ENCODE results near the gene RBM34.

RBM34 gene

DNA sequence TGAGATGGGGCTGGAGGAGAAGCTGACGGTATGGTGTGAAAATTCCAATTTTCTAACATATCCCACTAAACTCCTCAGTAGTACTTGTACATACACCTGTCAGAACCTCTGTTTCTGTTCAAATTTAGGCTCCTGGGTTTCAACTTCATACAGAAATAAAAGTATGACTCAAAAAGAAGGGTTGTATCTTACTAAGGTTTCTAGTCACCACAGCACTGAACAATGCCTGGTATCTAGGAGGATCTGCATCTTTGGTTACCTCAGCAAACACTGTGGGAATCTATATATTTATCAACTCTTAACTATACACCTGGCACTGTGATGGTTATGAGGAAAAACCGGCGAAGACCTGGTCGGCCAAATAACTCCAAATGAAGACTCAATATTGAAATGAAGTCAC, 13.8 kb downstream of the RBM34 start:
- TF ChIP-seq L3MBTL2 (conservative IDR thresholded peaks at IDR 0.05) (no peak), BHLHE40 (IDR thresholded peaks at IDR 0.05; ENCODE audit: borderline replicate concordance) (no peak), ZNF384 (IDR thresholded peaks at IDR 0.05) (no peak), LEF1 (IDR thresholded peaks at IDR 0.05; ENCODE audit: borderline replicate concordance) (no peak), SUZ12 (IDR thresholded peaks at IDR 0.05) (no peak), FOXA1 (IDR thresholded peaks at IDR 0.05) (no peak), ARNT (IDR thresholded peaks at IDR 0.05) (no peak), FOXM1 (IDR thresholded peaks at IDR 0.05; ENCODE audit: borderline replicate concordance) (no peak), CTBP1 (IDR thresholded peaks at IDR 0.05; ENCODE audit: borderline replicate concordance) (no peak), NFRKB (IDR thresholded peaks at IDR 0.05) (no peak)
- TF ChIP-seq, protein P1, sequence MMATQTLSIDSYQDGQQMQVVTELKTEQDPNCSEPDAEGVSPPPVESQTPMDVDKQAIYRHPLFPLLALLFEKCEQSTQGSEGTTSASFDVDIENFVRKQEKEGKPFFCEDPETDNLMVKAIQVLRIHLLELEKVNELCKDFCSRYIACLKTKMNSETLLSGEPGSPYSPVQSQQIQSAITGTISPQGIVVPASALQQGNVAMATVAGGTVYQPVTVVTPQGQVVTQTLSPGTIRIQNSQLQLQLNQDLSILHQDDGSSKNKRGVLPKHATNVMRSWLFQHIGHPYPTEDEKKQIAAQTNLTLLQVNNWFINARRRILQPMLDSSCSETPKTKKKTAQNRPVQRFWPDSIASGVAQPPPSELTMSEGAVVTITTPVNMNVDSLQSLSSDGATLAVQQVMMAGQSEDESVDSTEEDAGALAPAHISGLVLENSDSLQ (IDR thresholded peaks at IDR 0.05), result no peak
- DNase-seq (ENCODE audit: extremely low spot score), result no peak

DNA sequence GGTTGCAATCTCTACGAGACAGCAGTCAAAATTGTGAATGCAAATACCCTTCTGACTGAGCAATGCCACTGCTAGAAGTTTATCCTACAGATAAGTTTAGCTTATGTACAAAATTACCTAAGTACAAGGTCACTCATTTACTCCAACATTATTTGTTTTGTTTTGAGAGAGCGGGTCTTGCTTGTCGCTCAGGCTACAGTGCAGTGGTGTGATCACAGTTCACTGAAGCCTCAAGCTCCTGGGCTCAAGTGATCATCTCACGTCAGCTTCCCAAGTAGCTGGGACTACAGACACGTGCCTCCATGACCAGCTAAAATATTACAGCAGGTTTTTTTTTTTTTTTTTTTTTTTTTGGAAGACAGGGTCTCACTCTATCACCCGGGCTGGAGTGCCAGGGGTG, 15.4 kb downstream of the RBM34 start:
- ChIA-PET CTCF (interaction anchor here (0.7 to 2.1 kb wide), 2 partner anchors 11 to 52 kb away, joined by 3 to 9 read pairs; no protein-coding TSS in a partner anchor), POLR2A (interaction anchor here (0.7 kb wide), 1 partner anchor 15 kb away, joined by 4 read pairs; the partner anchor contains the start of gene RBM34)
- DNase-seq (ENCODE audit: extremely low spot score), result no peak
- TF ChIP-seq NFRKB (IDR thresholded peaks at IDR 0.05) (no peak), FOXK2 (IDR thresholded peaks at IDR 0.05) (no peak), L3MBTL2 (conservative IDR thresholded peaks at IDR 0.05) (no peak), CTBP1 (IDR thresholded peaks at IDR 0.05; ENCODE audit: borderline replicate concordance) (no peak), HDGF (IDR thresholded peaks at IDR 0.05; ENCODE audit: borderline replicate concordance) (no peak), SP1 (IDR thresholded peaks at IDR 0.05) (no peak), TARDBP (IDR thresholded peaks at IDR 0.05) (no peak), ZNF384 (IDR thresholded peaks at IDR 0.05) (no peak), ELF4 (IDR thresholded peaks at IDR 0.05) (no peak), BHLHE40 (IDR thresholded peaks at IDR 0.05; ENCODE audit: borderline replicate concordance) (no peak), LEF1 (IDR thresholded peaks at IDR 0.05; ENCODE audit: borderline replicate concordance) (no peak), ARNT (IDR thresholded peaks at IDR 0.05) (no peak), FOXA1 (IDR thresholded peaks at IDR 0.05) (no peak), SUZ12 (IDR thresholded peaks at IDR 0.05) (no peak)
- TF ChIP-seq, protein P1 (IDR thresholded peaks at IDR 0.05), result no peak

More for the DNA sequence above, 13.8 kb downstream of the RBM34 start:
- CTCF ChIA-PET, result interaction anchor here (2.1 kb wide), 1 partner anchor 10 kb away, joined by 9 read pairs; no protein-coding TSS in a partner anchor
- POLR2A ChIA-PET, result interaction anchor here (1.0 to 2.5 kb wide), 2 partner anchors 9 to 14 kb away, joined by 3 to 11 read pairs; partner anchors contain the start of gene RBM34

DNA sequence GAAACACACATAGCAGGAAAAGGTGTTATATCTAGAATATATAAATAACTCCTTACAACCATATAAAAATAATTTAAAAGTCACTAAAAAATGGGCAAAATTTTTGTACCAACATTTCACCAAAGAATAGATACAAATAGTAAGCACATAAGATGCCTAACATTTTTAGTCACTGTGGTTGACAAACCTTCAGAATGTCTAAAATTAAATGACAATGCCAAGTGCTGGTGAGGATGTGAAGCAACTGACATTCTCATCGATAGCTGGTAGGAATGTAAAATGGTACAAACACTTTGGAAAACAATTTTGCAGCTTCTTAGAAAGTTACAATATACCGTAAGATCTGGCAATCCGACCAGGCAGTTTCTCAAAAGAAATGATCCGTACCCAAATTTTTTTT, 18.1 kb downstream of the RBM34 start:
- ChIA-PET CTCF (no interaction called here), POLR2A (no interaction called here)
- TF ChIP-seq SP1 (IDR thresholded peaks at IDR 0.05), result no peak
- no peak for TF ChIP-seq SUZ12 (IDR thresholded peaks at IDR 0.05)
- no peak for TF ChIP-seq TARDBP (IDR thresholded peaks at IDR 0.05)
- no peak for TF ChIP-seq L3MBTL2 (conservative IDR thresholded peaks at IDR 0.05)
- TF ChIP-seq ARNT (IDR thresholded peaks at IDR 0.05), result no peak
- no peak for TF ChIP-seq HDGF (IDR thresholded peaks at IDR 0.05; ENCODE audit: borderline replicate concordance)
- no peak for DNase-seq (ENCODE audit: extremely low spot score)

DNA sequence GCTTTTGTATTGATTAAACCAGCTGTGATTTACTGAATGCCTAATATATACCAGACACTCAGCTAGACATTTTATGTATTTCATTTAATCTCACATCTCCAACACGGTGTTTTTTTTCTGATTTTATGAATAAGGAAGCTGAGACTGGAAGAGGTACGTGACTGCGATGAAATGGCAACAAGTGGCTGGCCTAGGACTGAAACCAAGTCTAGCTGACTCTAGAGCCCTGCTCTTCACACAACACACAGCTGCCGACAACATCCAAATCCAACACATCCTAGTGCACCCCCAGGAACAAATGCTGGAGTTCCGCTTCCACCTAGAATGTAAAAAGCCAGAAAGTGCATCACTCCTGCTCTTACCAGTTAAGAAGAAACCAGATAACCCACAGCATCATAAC, 21.7 kb downstream of the RBM34 start:
- POLR2A ChIA-PET, result interaction anchor here (0.7 to 2.5 kb wide), 4 partner anchors 11 to 366 kb away, joined by 3 to 22 read pairs (median 4); partner anchors contain the start of genes RBM34 and TOMM20
- TF ChIP-seq SUZ12 (IDR thresholded peaks at IDR 0.05) (no peak), HDGF (IDR thresholded peaks at IDR 0.05; ENCODE audit: borderline replicate concordance) (no peak), FOXA1 (IDR thresholded peaks at IDR 0.05) (no peak), BHLHE40 (IDR thresholded peaks at IDR 0.05; ENCODE audit: borderline replicate concordance) (no peak), CTBP1 (IDR thresholded peaks at IDR 0.05; ENCODE audit: borderline replicate concordance) (no peak), L3MBTL2 (conservative IDR thresholded peaks at IDR 0.05) (no peak), FOXK2 (IDR thresholded peaks at IDR 0.05) (no peak), FOXM1 (IDR thresholded peaks at IDR 0.05; ENCODE audit: borderline replicate concordance) (no peak), LEF1 (IDR thresholded peaks at IDR 0.05; ENCODE audit: borderline replicate concordance) (no peak), SP1 (IDR thresholded peaks at IDR 0.05) (no peak), ZNF384 (IDR thresholded peaks at IDR 0.05) (no peak), ARNT (IDR thresholded peaks at IDR 0.05) (no peak), TARDBP (IDR thresholded peaks at IDR 0.05) (no peak), ELF4 (IDR thresholded peaks at IDR 0.05) (no peak), NFRKB (IDR thresholded peaks at IDR 0.05) (no peak)
- TF ChIP-seq, protein P1 (IDR thresholded peaks at IDR 0.05), result no peak
- CTCF ChIA-PET, result interaction anchor here (0.6 kb wide), 1 partner anchor 1389 kb away, joined by 3 read pairs; no protein-coding TSS in a partner anchor
- no peak for DNase-seq (ENCODE audit: extremely low spot score)

DNA sequence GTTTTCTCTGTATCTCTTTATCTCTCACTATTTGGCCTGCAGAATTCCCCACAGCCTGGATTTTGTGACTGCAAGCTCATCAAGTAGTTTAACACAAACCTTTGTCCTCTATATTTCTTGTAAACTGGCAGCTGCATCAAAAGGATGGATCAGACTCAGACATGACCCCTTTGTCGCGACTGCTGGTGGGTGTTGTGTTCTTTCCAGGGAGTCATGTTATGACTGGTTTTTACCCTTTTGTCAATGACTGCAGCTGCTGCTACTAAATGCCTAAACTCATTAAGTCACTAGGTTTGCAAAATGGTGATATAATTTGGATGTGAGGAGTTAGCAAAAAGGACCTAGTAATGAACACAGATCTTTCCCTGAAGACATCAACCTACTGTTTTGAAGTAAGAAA, 22.2 kb downstream of the RBM34 start:
- TF ChIP-seq SP1 (IDR thresholded peaks at IDR 0.05) (no peak), L3MBTL2 (conservative IDR thresholded peaks at IDR 0.05) (no peak), NFRKB (IDR thresholded peaks at IDR 0.05) (no peak), BHLHE40 (IDR thresholded peaks at IDR 0.05; ENCODE audit: borderline replicate concordance) (no peak), ZNF384 (IDR thresholded peaks at IDR 0.05) (no peak), FOXM1 (IDR thresholded peaks at IDR 0.05; ENCODE audit: borderline replicate concordance) (no peak), ARNT (IDR thresholded peaks at IDR 0.05) (no peak), ELF4 (IDR thresholded peaks at IDR 0.05) (no peak)
- CTCF ChIA-PET, result no interaction called here
- POLR2A ChIA-PET, result interaction anchor here (0.8 to 2.5 kb wide), 3 partner anchors 10 to 366 kb away, joined by 3 to 22 read pairs (median 4); partner anchors contain the start of gene TOMM20
- DNase-seq (ENCODE audit: extremely low spot score), result no peak

DNA sequence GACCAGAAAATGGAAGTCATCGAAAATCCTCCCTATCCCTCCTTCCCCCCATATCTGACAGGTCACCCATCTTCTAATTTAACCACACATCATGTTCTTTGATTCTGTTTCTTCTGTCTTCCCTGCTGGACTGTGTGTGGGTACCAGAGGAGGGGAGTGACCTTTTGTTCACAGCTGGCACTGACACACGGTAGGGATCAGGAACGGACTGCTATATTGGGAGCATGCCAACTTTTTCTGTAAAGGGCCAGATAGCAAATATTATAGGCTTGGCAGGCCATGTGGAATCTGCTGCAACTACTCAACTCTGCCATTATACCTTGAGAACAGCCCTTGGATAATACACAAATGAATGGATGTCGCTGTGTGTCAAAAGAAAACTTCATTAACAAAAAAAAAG, 24.9 kb downstream of the RBM34 start:
- POLR2A ChIA-PET, result interaction anchor here (1.4 kb wide), 1 partner anchor 9 kb away, joined by 4 read pairs; no protein-coding TSS in a partner anchor
- TF ChIP-seq TARDBP (IDR thresholded peaks at IDR 0.05), result no peak
- no peak for TF ChIP-seq ELF4 (IDR thresholded peaks at IDR 0.05)
- TF ChIP-seq FOXK2 (IDR thresholded peaks at IDR 0.05), result no peak
- TF ChIP-seq SUZ12 (IDR thresholded peaks at IDR 0.05), result no peak
- DNase-seq (ENCODE audit: extremely low spot score), result no peak
- CTCF ChIA-PET, result no interaction called here
